Kidney (tissue), 14 donors: Measurements from ENCODE around the gene MIEN1. TPM values are rescaled to one million over a fixed set of nuclear protein-coding genes. Genes with fewer than 3 reads are reported as not detected.
"Not testable (repeated sequence)": the region's sequence is repeated elsewhere in the genome, so short reads cannot be mapped to it uniquely, and the experiment has no call there.

Source experiments
- DNase-seq, 5 donors: peaks; one replicate each; pipeline ENCODE4 v3.0.0-alpha.2; 2013 to 2020
- FAIRE-seq: peaks from 2 replicates; lab custom pipeline; 2012; peaks lifted over from hg19 to GRCh38; lab: Jason Lieb, UNC
- H3K27ac ChIP-seq, 2 donors: one replicate each; pipeline ENCODE4 v1.7.0; 2013; ENCODE audit warnings: low read depth in 2 of 2, low read length in 2 of 2, inconsistent platforms in 1 of 2
- H3K27me3 ChIP-seq: one replicate; pipeline ENCODE4 v1.7.1; 2013; ENCODE audit warnings: low read length, inconsistent platforms; ENCODE audit not compliant: control insufficient read depth, insufficient read depth
- H3K36me3 ChIP-seq, 3 donors: one replicate each; pipeline versions ENCODE4 v1.7.0 to v1.7.1; 2013; ENCODE audit warnings: low read length in 3 of 3, control low read depth in 1 of 3, inconsistent platforms in 1 of 3; ENCODE audit not compliant: insufficient read depth in 3 of 3, control insufficient read depth in 2 of 3
- H3K4me1 ChIP-seq, 3 donors: one replicate each; pipeline versions ENCODE4 v1.7.0 to v1.7.1; 2013; ENCODE audit warnings: low read length in 3 of 3, inconsistent platforms in 1 of 3, low read depth in 1 of 3; ENCODE audit not compliant: control insufficient read depth in 2 of 3, insufficient read depth in 2 of 3
- H3K4me3 ChIP-seq, 3 donors: one replicate each; pipeline versions ENCODE4 v1.7.0 to v1.8.1; 2013; ENCODE audit warnings: low read length in 3 of 3, control low read depth in 1 of 3, inconsistent platforms in 1 of 3
- H3K9ac ChIP-seq, 3 donors: one replicate each; pipeline versions ENCODE4 v1.7.0 to v1.7.1; 2013; ENCODE audit warnings: low read length in 3 of 3, control low read depth in 1 of 3, inconsistent platforms in 1 of 3
- H3K9me3 ChIP-seq, 3 donors: one replicate each; pipeline versions ENCODE4 v1.7.0 to v1.7.1; 2013; ENCODE audit warnings: low read length in 3 of 3, control low read depth in 1 of 3, inconsistent platforms in 1 of 3; ENCODE audit not compliant: control insufficient read depth in 2 of 3, insufficient read depth in 1 of 3
- CTCF ChIP-seq: IDR thresholded peaks from 3 replicates; pipeline ENCODE4 v1.5.1; 2012; ENCODE audit warnings: mild to moderate bottlenecking, moderate library complexity, borderline replicate concordance; ENCODE audit not compliant: insufficient read depth; ENCODE audit errors: extremely low read depth
- intact Hi-C: fragments of 100-400 bp; cut with DNase I; formaldehyde crosslinking; loops from one replicate; pipeline ENCODE4 v1.11.1; 2022
- polyA plus RNA-seq: library from polyadenylated mRNA; stranded (reverse); fragments of 350-450 nt; fragmentation: Illumina TruSeq; extraction: RNeasy Lipid Tissue Mini Kit (QIAGEN cat#74804); gene quantifications from one replicate; pipeline ENCODE4 v1.2.3, GENCODE V29; 2014; ENCODE audit warnings: low read depth, low replicate concordance; ENCODE audit not compliant: insufficient read depth
- total RNA-seq: library from RNA; stranded (reverse); fragmentation: NEBNext Ultra II Directional; extraction: Animal tissue kit (Norgen Biotek cat#: 25700); gene quantifications from one replicate; pipeline ENCODE4 v1.2.1, GENCODE V29; 2021
- donor health status: control.
- donor health status: control.
- donor health status: control.
- donor health status: control.
- donor health status: control.
- donor health status: DM: yes; HTN: yes; CAD: no.
- donor health status: Normal renal cell carcinoma (clear cell type).

The MIEN1 gene
- total and polyA plus RNA-seq, 2 donors from 2014 or later = 51.6 to 186 TPM

GRCh38 chr17:39711851-39712250 is 18.5 kb downstream of the MIEN1 start:
- intact Hi-C loops = no loop called here
- H3K9ac ChIP-seq = no peak overlapping the region
- H3K4me3 ChIP-seq = no peak overlapping the region
- H3K27ac ChIP-seq = no peak overlapping the region
- no peaks in the 10 kb centered on the region for H3K9me3 ChIP-seq
- TF ChIP-seq CTCF = no peak
- DNase-seq (peak in 1 of 5 donors; percentile 64), FAIRE-seq (no peak)
- no peaks in the 10 kb centered on the region for H3K27me3 ChIP-seq
- H3K36me3 ChIP-seq = peaks cover 2 to 79% (median 44%) of the 10 kb centered on the region in 3 donors
- peaks cover 0 to 11% (median 0%) of the 10 kb centered on the region in 3 donors for H3K4me1 ChIP-seq

GRCh38 chr17:39711071-39711470 is 19.3 kb downstream of the MIEN1 start:
- FAIRE-seq, H3K27me3 ChIP-seq, H3K9ac ChIP-seq, intact Hi-C loops, H3K27ac ChIP-seq, H3K4me3 ChIP-seq, H3K9me3 ChIP-seq: not testable (repeated sequence)
- peaks cover 2 to 71% (median 44%) of the 10 kb centered on the region in 3 donors for H3K36me3 ChIP-seq
- H3K4me1 ChIP-seq = peaks cover 0 to 17% (median under 1%) of the 10 kb centered on the region in 3 donors
- peak in 1 of 5 donors; percentile 18 for DNase-seq

GRCh38 chr17:39709998-39710964 is 20.1 kb downstream of the MIEN1 start:
- H3K4me1 ChIP-seq = peaks cover 0 to 22% (median 8%) of the 10 kb centered on the region in 3 donors
- H3K36me3 ChIP-seq = peaks cover 2 to 63% (median 39%) of the 10 kb centered on the region in 3 donors
- DNase-seq = peak in 1 of 5 donors; percentile 61
- no peak overlapping the region for H3K4me3 ChIP-seq
- no peaks in the 10 kb centered on the region for H3K27me3 ChIP-seq
- no peak for FAIRE-seq
- no peaks in the 10 kb centered on the region for H3K9me3 ChIP-seq
- TF ChIP-seq CTCF = no peak
- no peak overlapping the region for H3K27ac ChIP-seq
- intact Hi-C loops = no loop called here
- H3K9ac ChIP-seq = no peak overlapping the region

GRCh38 chr17:39709319-39709997 is 20.9 kb downstream of the MIEN1 start:
- DNase-seq (peak in 1 of 5 donors; percentile 62), FAIRE-seq (no peak)
- Histone ChIP-seq H3K4me3 (no peak overlapping the region), H3K27ac (no peak overlapping the region), H3K9me3 (no peaks in the 10 kb centered on the region), H3K27me3 (no peaks in the 10 kb centered on the region), H3K9ac (no peak overlapping the region), H3K4me1 (peaks cover 0 to 30% (median 16%) of the 10 kb centered on the region in 3 donors), H3K36me3 (peaks cover 2 to 58% (median 39%) of the 10 kb centered on the region in 3 donors)
- no peak for TF ChIP-seq CTCF
- intact Hi-C loops = no loop called here
